Hematopoietic multipotent progenitor cell treated with erythropoietin and hydrocortisone succinate and interleukin-3 and kit ligand, for 4 days (in vitro differentiated cells): ENCODE results near the gene FAM13B.
"Not testable (repeated sequence)": the region's sequence is repeated elsewhere in the genome, so short reads cannot be mapped to it uniquely, and the experiment has no call there.

ENCODE experiments used
- DNase-seq: peaks from one replicate; pipeline ENCODE4 v3.0.0-alpha.2; 2015

Gene FAM13B

DNA sequence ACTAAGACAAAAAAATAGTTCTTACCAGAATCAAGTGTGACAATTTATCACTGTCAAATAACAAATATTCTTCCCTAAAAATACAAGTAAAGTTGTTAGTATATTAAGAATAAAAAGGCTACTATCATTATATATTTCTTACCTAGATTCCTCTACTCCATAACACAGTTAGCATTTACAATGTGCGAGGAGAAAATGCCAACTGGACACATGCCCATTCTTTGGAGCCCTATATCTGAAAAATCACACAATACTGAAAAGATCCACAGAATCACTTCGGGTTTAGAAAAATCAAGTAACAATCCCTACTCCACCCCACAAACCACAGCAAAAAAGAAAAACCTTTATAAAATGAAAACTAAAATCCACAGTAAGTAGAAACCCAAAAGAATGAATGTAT, 72.7 kb downstream of the FAM13B start:
- no peak for DNase-seq

DNA sequence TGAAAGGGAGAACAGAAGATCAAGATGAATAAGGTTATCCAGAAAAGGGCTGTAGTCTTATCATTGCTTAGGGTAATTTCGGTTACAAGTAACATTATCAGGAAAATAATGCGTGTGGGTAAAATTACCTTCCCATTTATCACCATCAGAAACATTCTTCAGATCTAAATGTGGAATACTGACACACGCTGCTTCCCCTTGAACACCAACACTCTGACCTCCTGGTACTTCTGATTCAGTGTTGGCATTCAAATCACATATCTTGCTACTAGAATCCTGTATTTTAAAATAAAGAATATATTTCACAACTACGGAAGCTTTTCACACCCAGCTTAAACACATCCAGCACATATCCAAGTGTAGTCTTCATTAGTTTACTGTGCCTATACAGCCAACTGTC, 73.4 kb downstream of the FAM13B start:
- no peak for DNase-seq

GRCh38 chr5:137957948-137958347, 74.9 kb downstream of the FAM13B start:
- DNase-seq = no peak

GRCh38 chr5:137954131-137954879, 78.6 kb downstream of the FAM13B start:
- DNase-seq = no peak

- no peak for DNase-seq
Observed at GRCh38 chr5:137945825-137946224, 87.1 kb downstream of the FAM13B start.

- not testable (repeated sequence) for DNase-seq
Observed at GRCh38 chr5:137944280-137944679, 88.6 kb downstream of the FAM13B start.

DNA sequence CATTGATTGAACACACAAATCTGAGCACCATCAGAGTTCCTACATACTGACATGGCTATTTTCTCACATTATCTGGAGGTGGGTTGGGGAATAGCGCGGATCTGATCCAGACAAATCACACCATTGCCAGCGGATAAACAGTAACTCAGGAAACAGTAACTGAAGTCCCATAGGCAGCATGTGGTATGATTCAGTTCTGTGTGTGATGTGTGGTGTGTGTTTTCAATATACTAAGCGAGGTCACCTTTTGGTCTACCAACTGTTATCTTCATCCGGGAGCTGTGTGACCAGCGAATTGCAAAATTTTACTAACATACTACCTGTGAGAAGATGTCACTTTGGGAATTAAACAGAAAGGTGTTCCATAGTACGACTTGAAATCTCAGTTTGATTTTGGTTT, 93.5 kb downstream of the FAM13B start:
- no peak for DNase-seq

DNA sequence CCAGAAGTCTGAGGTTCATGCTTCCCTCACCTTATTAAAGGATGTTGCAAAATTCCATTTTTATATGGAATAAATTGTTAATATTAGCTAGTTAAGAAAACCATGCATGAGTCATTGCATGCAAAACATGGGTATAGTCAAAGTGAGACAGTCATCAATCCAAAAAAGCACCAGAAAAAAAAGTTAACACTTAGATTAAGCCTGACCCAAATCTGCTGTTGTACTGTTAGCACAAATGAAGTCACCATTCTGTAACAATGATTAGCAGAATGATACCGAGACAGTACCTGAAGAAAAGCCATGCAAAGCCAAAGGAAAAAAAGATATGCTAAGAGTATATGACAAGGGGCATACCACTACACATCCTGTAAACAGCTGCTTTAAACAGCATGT, 94.1 kb downstream of the FAM13B start:
- no peak for DNase-seq

DNA sequence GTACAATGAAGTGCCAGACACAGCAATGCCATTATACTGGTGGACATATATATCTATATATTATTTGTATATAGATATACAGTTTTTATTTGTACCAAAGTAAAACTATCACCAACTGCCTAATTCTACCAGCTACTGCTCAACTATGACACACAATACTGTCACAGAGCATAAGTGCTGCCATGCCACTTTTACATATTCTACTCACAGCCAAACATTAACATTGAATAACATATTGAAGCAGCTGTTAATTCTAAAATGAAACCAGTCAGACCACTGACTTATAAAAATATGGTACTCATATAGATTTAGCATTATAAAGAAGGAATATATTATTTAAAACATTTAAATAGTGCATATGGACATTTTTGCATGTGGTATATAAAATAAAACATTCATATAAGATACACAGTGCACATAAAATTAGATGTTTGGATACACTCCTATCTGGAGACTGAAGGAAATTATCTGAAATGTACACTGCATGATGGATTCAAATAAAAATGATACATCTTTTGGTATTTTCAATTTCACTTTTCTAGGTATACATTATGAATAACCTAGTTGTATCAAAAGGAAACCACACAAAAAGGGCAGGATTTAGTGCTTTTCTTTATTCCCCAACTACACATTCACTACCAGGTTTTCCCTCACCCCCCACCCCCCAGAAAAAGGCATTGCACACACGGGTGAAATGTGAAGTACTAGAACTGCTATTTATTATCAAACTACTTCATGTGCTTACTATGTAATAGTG, 94.7 kb downstream of the FAM13B start:
- no peak for DNase-seq

DNA sequence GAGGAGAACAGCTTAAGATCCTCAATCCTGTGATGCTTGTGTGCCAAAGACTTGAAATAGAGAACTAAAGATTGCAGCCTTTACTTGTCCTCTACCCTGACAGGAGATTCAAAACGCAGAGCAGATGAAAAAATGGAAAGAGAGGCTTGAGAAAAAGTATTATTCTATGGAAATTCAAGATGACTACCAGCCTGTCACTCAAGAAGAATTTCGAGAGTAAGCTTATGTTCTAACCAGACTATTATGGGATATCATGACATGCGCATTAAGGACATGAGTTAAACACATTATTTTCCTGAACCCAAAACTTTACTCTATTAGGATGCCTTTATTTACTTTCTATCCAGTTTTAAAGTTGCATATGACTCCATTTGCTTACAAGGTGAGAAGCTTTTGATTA, 97.2 kb downstream of the FAM13B start:
- peak; percentile 6 for DNase-seq

DNA sequence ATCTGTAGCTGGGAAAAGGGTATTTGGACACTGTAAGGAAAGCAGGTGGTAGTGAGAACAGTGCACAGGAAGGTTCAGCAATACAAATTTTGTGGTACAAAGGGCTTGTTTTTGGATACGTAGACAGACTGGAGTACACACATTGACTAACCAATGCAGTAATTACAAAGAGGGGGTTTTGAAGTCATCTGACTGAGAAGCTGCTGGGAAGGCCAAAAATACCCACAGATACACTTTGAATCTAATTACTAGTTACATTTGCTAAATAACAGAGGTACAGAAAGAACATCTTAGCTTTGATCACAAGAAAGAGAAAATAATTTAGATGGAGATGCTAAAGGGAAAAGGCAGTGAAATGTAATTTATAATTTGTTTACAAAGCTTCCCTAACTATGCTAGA, 97.7 kb downstream of the FAM13B start:
- DNase-seq = no peak

DNA sequence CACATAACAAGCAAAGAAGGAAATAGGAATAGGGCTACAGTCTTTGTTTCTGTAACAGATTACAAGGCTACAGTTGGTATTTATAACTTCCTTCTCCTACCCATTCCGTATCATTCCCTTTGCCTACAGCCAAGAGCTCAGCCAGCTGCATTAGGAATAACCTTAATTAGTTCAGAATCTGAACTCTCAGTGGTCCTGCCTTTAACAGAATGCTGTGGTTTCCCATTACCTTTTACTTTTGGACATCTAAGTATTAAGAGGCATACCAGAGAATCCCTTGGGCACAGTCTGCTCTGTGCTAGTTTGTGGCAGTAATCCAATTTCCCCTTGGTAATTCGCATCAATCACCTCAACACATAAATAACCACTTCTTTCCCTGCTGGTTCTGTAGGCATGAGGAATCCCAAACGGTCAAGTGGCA, 99.4 kb downstream of the FAM13B start:
- no peak for DNase-seq

GRCh38 chr5:137932800-137933199, 100.1 kb downstream of the FAM13B start:
- DNase-seq = no peak

DNA sequence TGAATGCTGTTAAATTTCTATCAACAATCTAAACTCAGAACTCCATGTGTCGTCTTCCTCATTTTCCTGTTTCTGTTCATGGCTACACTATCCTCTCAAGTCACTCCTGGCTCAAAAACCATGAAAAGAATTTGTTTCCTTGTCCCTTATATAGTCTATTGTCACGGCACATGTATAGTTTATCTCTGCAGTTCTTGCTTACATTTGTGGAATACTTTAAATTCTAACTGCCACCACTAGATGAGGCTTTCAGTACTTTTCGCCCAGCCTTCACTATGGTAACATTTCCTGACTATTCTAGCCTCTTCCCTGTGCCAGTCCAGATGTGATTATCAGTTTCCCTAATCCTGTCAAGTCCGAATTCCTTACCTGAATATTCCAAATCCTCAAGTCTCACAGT, 109.0 kb downstream of the FAM13B start:
- DNase-seq = peak; percentile 11

DNA sequence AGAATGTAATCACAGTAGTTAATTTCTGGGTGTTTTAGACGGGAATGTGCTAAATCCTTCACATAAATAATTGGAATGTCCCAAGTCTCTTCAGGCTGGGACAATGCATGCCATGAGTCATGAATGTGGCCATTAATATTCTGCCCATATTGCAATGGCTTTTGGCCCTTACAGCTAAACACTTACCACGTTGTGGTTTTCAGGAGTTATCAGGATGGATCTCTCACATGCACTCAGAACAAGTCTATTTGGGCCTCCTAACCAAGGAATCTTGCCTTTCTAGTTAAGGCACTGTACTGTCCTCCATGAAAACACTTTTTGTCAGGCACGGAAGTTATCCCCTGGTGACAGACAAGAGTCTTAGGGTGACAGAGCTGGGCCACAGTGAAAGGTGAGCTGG, 110.9 kb downstream of the FAM13B start:
- DNase-seq = peak; percentile 45

DNA sequence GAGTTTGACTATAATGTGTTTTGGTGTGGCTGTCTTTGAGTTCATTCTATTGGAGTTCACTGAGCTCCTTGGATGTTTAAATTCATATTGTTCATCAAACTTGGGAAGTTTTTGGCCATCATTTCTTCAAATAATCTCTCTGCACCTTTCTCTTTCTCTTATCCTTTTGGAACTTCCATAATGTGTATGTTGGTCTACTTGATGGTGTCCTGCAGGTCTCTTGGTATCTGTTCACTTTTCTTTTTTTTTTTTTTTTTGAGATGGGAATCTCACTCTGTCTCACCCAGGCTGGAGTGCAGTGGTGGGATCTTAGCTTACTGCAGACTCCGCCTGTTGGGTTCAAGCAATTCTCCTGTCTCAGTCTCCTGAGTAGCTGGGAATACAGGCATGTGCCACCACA, 116.0 kb downstream of the FAM13B start:
- DNase-seq = no peak

- DNase-seq = no peak
Observed at GRCh38 chr5:137914758-137915157, 118.1 kb downstream of the FAM13B start.

GRCh38 chr5:137902408-137903133, 130.3 kb downstream of the FAM13B start:
- no peak for DNase-seq

- peak; percentile 44 for DNase-seq
Observed at GRCh38 chr5:137901011-137901817, 131.7 kb downstream of the FAM13B start.

GRCh38 chr5:137899493-137899892, 133.4 kb downstream of the FAM13B start:
- no peak for DNase-seq

GRCh38 chr5:137896560-137896959, 136.3 kb downstream of the FAM13B start:
- no peak for DNase-seq

GRCh38 chr5:137894586-137894985, 138.3 kb downstream of the FAM13B start:
- DNase-seq = no peak

DNA sequence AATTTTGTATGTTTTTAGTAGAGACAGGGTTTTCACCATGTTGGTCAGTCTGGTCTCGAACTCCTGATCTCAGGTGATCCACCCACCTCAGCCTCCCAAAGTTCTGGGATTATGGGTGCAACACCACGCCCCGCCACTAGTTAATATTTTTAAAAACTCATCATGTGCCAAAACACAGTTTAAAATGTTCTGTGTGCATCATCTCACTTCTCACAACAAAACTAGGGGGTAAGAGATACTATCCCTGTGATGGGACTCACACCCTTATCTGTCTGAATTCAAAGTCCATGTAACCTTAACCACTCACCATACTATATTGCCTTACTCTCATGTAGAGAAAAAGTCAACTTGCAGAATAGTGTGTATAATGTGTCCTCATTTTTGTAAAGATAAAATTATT, 141.0 kb downstream of the FAM13B start:
- DNase-seq = peak; percentile 16
